Calu3 (cell line): ENCODE results near the gene RBM38. TPM values are rescaled to one million over a fixed set of nuclear protein-coding genes. Genes with fewer than 3 reads are reported as not detected.

ENCODE experiments used
- BruUV-seq: library from RNA; stranded (reverse); fragments of 400-500 nt; replicated peaks from 2 replicates; lab custom pipeline; 2021; lab: Mats Ljungman, UMichigan
- CTCF ChIA-PET: fragments of 300-600 bp; sonication (Branson Sonifier 250); formaldehyde crosslinking; loops from one replicate; lab custom pipeline; 2022; ENCODE audit warnings: antibody characterized with exemption; lab: Charles Lee
- DNase-seq: peaks from one replicate; pipeline ENCODE4 v3.0.0; 2022
- H3K27ac Mint-ChIP-seq: one replicate; pipeline ENCODE4 v1.8.0; 2022; ENCODE audit warnings: mixed read lengths; ENCODE audit not compliant: unreplicated experiment
- H3K27me3 Mint-ChIP-seq: one replicate; pipeline ENCODE4 v1.8.0; 2022; ENCODE audit warnings: mixed read lengths; ENCODE audit not compliant: unreplicated experiment
- H3K36me3 Mint-ChIP-seq: one replicate; pipeline ENCODE4 v1.8.0; 2022; ENCODE audit warnings: mild to moderate bottlenecking, moderate library complexity, mixed read lengths; ENCODE audit not compliant: insufficient read depth, unreplicated experiment
- H3K4me1 Mint-ChIP-seq: one replicate; pipeline ENCODE4 v1.8.0; 2022; ENCODE audit warnings: mild to moderate bottlenecking, low read depth, mixed read lengths; ENCODE audit not compliant: unreplicated experiment
- H3K4me3 Mint-ChIP-seq: one replicate; pipeline ENCODE4 v1.8.0; 2022; ENCODE audit warnings: mild to moderate bottlenecking, low read depth, moderate library complexity, mixed read lengths; ENCODE audit not compliant: unreplicated experiment
- H3K9me3 Mint-ChIP-seq: one replicate; pipeline ENCODE4 v1.8.0; 2022; ENCODE audit warnings: low read depth, mixed read lengths; ENCODE audit not compliant: unreplicated experiment
- intact Hi-C: fragments of 100-400 bp; cut with micrococcal nuclease; formaldehyde crosslinking; loops from one replicate; pipeline ENCODE4 v1.10.0; 2022; ENCODE audit not compliant: unreplicated experiment
- total RNA-seq: library from RNA; stranded (reverse); gene quantifications from 2 replicates; pipeline ENCODE4 v1.2.3, GENCODE V29; 2022
- TF ChIP-seq, protein P1 (sequence below): fragments of 200-600 bp; IDR thresholded peaks from one replicate; pipeline ENCODE4 v1.8.0; 2022; ENCODE audit warnings: antibody characterized with exemption; ENCODE audit not compliant: unreplicated experiment

The RBM38 gene
- total RNA-seq, 1 experiment from 2014 or later, result 29.5 TPM

DNA sequence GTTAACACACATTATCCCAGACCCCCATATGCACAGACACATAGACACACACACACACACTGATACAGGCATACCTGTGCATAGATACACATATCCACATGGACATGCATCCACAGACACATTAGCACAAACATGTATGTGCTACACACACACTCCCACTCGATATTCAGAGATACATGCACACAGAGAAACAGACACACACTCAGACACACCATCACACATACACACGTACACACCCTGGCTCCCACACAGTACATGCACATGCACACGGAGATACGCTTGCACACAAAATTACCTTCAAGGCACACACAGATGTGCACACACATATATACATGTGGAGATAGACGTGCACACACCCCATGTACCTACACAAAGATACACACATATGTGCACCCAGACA is 19.7 kb downstream of the RBM38 start:
- intact Hi-C loops, result no loop called here
- H3K36me3 Mint-ChIP-seq, result peaks cover 20% of the 10 kb centered on the region

DNA sequence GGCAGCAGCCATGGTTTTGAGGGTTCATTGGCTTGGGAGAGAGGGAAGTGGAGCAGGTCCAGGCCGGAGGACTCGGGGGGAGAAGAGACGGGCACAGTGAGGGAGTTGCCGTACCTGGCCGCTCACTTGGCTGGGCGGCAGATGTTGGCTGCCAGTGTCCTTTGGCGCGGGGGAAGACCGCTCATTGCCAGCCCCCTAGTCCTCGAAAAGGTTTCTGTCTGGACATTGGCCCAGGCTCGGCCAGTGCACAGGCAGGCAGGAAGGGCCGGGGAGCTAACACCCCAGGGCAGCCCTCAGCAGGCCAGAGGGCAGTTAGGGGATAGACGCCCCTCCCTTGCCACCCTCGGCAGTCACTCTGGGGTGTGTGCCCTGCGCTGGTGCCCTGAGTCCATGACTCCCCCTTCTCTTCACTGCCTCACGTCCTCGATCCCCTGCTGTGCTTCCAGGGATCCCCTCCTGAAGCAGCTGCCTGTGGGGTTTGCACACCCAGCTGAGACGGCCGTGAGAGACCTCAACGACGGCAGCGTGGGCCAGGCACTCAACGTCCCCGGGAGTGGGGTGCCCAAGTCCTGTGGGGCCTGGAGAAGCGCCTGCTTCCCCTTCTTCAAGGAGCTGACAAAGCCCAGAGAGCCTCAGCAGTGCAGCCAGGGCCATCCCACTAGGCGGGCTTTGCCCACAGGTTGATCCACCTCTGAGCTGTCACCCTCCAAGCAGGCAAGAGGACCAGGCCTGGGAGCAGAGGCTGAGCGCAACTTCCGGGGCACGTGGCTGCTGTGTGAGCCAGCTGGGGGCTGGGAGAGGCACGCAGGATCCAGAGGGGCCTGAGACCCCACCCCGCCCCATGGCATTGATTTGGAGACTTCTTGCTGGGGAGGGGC is 20.4 kb downstream of the RBM38 start:
- no peak overlapping the region for H3K27ac Mint-ChIP-seq
- peaks cover 7% of the 10 kb centered on the region for H3K4me1 Mint-ChIP-seq
- CTCF ChIA-PET, result interaction anchor here (1.4 kb wide), 1 partner anchor 10 kb away, joined by 3 read pairs; no protein-coding TSS in a partner anchor
- TF ChIP-seq, protein P1, sequence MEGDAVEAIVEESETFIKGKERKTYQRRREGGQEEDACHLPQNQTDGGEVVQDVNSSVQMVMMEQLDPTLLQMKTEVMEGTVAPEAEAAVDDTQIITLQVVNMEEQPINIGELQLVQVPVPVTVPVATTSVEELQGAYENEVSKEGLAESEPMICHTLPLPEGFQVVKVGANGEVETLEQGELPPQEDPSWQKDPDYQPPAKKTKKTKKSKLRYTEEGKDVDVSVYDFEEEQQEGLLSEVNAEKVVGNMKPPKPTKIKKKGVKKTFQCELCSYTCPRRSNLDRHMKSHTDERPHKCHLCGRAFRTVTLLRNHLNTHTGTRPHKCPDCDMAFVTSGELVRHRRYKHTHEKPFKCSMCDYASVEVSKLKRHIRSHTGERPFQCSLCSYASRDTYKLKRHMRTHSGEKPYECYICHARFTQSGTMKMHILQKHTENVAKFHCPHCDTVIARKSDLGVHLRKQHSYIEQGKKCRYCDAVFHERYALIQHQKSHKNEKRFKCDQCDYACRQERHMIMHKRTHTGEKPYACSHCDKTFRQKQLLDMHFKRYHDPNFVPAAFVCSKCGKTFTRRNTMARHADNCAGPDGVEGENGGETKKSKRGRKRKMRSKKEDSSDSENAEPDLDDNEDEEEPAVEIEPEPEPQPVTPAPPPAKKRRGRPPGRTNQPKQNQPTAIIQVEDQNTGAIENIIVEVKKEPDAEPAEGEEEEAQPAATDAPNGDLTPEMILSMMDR, result no peak
- H3K36me3 Mint-ChIP-seq, result peaks cover 16% of the 10 kb centered on the region
- intact Hi-C loops, result no loop called here
- peaks cover 24% of the 10 kb centered on the region for H3K27me3 Mint-ChIP-seq
- H3K9me3 Mint-ChIP-seq, result no peaks in the 10 kb centered on the region
- no peak overlapping the region for H3K4me3 Mint-ChIP-seq
- no peak for DNase-seq
- no TSS peak for BruUV-seq

More for the DNA sequence above, 19.7 kb downstream of the RBM38 start:
- TF ChIP-seq, protein P1, result no peak
- H3K4me3 Mint-ChIP-seq, result no peak overlapping the region
- DNase-seq, result no peak
- BruUV-seq, result no TSS peak
- CTCF ChIA-PET, result no interaction called here
- H3K27ac Mint-ChIP-seq, result no peak overlapping the region
- H3K4me1 Mint-ChIP-seq, result peaks cover 4% of the 10 kb centered on the region
- peaks cover 16% of the 10 kb centered on the region for H3K27me3 Mint-ChIP-seq
- no peaks in the 10 kb centered on the region for H3K9me3 Mint-ChIP-seq

DNA sequence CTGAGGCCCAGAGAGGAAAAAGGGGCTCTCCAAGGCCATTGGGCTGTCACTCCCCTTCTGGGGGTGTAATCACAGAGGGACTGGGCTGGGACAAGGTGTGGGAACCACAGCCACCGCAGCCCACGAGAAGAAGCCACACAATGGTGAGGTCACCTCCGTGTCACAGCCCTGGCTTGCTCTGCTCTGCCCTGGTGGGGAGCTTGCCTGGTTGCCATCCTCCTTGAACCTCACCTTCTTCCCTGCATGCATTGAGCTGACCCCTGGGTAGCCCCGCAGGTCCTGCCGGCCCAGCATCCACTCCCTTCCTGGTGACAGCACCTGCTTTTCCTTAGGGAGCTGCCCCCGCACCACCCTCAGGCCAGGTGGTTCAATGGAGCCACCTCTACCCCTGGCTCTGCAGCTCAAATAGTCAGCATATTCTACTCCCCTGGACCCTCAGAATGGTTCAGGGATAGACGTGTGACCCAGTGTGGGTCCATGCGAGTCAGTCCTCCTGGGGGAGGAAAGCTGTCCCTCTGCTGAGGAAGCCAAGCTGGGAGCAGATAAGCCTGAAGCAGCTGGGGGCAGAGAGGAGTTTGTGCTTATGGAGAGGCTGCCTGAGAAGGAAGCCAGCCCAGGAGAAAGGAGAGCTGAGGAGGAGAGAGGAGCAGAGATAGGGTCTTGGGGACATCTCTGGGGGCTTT is 21.3 kb downstream of the RBM38 start:
- no TSS peak for BruUV-seq
- H3K4me1 Mint-ChIP-seq, result peaks cover 7% of the 10 kb centered on the region
- DNase-seq, result no peak
- H3K9me3 Mint-ChIP-seq, result no peaks in the 10 kb centered on the region
- TF ChIP-seq, protein P1, result no peak
- H3K4me3 Mint-ChIP-seq, result no peak overlapping the region
- CTCF ChIA-PET, result interaction anchor here (0.6 to 1.4 kb wide), 4 partner anchors 10 to 23 kb away, joined by 3 to 5 read pairs (median 4); no protein-coding TSS in a partner anchor
- H3K36me3 Mint-ChIP-seq, result peaks cover 8% of the 10 kb centered on the region
- intact Hi-C loops, result no loop called here
- peaks cover 32% of the 10 kb centered on the region for H3K27me3 Mint-ChIP-seq
- no peak overlapping the region for H3K27ac Mint-ChIP-seq

DNA sequence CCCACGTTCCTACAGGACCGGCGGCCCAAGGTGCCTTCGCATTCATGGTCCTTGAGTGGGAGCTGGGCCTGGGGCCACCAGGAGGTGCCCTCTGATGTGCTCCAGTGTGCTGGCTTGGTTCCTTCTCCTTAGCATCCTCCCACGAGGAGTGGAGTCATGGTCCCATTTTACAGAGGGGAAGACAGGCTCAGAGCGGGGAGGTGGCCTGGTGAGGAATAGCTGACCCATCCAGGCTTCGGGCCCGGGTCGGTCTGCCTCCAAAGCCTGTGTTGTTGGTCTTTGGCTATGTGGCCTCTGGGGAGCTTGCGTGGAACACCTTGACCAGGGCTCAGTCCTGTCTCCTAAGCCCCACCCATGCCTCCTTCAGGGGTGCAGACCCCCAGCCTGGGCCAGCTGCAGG is 22.8 kb downstream of the RBM38 start:
- Mint-ChIP-seq H3K27me3 (peaks cover 47% of the 10 kb centered on the region), H3K36me3 (peaks cover under 1% of the 10 kb centered on the region), H3K27ac (no peak overlapping the region), H3K4me3 (no peak overlapping the region), H3K4me1 (peaks cover 16% of the 10 kb centered on the region), H3K9me3 (no peaks in the 10 kb centered on the region)
- CTCF ChIA-PET, result interaction anchor here (1.3 kb wide), 1 partner anchor 10 kb away, joined by 3 read pairs; no protein-coding TSS in a partner anchor
- no TSS peak for BruUV-seq
- TF ChIP-seq, protein P1, result no peak
- no peak for DNase-seq
- intact Hi-C loops, result no loop called here
